ENCODE measurements around the gene ACTN1. TPM values are rescaled to one million over a fixed set of nuclear protein-coding genes. Genes with fewer than 3 reads are reported as not detected.

The ACTN1 gene
- total and polyA plus RNA-seq, 2 of the 8 experiments (the other 6 are each of a cell fraction or from before 2014, with no cell fraction given): 236 to 262 TPM

- peak; percentile 95 for TF ChIP-seq MAX (IDR thresholded peaks at IDR 0.05)
- TF ChIP-seq SUZ12 (IDR thresholded peaks at IDR 0.05; ENCODE audit: low read length): no peak
- peak; percentile 52; the same call in 1 of the 2 replicates for TF ChIP-seq ATF2 (IDR thresholded peaks at IDR 0.05; ENCODE audit: low read length)
- no peak for TF ChIP-seq EGR1 (IDR thresholded peaks at IDR 0.05; ENCODE audit: borderline replicate concordance, low read depth, low read length)
- TF ChIP-seq CREB1 (IDR thresholded peaks at IDR 0.05): peak; percentile 65
- TF ChIP-seq BRCA1 (IDR thresholded peaks at IDR 0.05; ENCODE audit: low read depth, low read length): 0 out of 2 replicates have a peak, but pooled peaks have one; percentile 34
- TF ChIP-seq GABPA (IDR thresholded peaks at IDR 0.05; ENCODE audit: borderline replicate concordance, insufficient read depth, low read length): peak; percentile 97
- 0 out of 4 replicates have a peak, but pooled peaks of 1 of the 2 experiments have one; percentile 29 for TF ChIP-seq HDAC2 (IDR thresholded peaks at IDR 0.05; ENCODE audit: borderline replicate concordance in 1 of 2, low read depth in 2 of 2, low read length in 2 of 2)
- 0 out of 2 replicates have a peak, but pooled peaks have one; percentile 16 for TF ChIP-seq TEAD4 (IDR thresholded peaks at IDR 0.05; ENCODE audit: low read depth, low read length)
- no peak for TF ChIP-seq KDM4A (IDR thresholded peaks at IDR 0.05; ENCODE audit: low read depth, low read length, severe bottlenecking)
- no peak for TF ChIP-seq SAP30 (IDR thresholded peaks at IDR 0.05; ENCODE audit: insufficient read depth, insufficient replicate concordance, low read length)
- TF ChIP-seq USF2 (IDR thresholded peaks at IDR 0.05; ENCODE audit: low read length): 0 out of 2 replicates have a peak, but pooled peaks have one; percentile 31
- no peak for TF ChIP-seq NANOG (IDR thresholded peaks at IDR 0.05; ENCODE audit: insufficient read depth, low read depth, low read length, poor library complexity, severe bottlenecking)
- 0 out of 2 replicates have a peak, but pooled peaks have one; percentile 25 for TF ChIP-seq SP1 (IDR thresholded peaks at IDR 0.05; ENCODE audit: low read depth, low read length)
- TF ChIP-seq CEBPB (IDR thresholded peaks at IDR 0.05; ENCODE audit: low read depth, low read length): peak; percentile 75
- 0 out of 2 replicates have a peak, but pooled peaks have one; percentile 20 for TF ChIP-seq JUND (IDR thresholded peaks at IDR 0.05; ENCODE audit: low read length)
- peak; percentile 62 for TF ChIP-seq TAF1 (IDR thresholded peaks at IDR 0.05; ENCODE audit: low read depth, low read length)
- no peak for TF ChIP-seq BACH1 (IDR thresholded peaks at IDR 0.05; ENCODE audit: low read length)
- no peak for TF ChIP-seq POLR2A (IDR thresholded peaks at IDR 0.05; ENCODE audit: control extremely low read depth in 1 of 2, low read depth in 2 of 2, low read length in 2 of 2)
- TF ChIP-seq ASH2L (IDR thresholded peaks at IDR 0.05; ENCODE audit: low read length): peak; percentile 51
These were observed 154.4 kb downstream of the ACTN1 start (continued) for GRCh38 chr14:68824517-68825347.

Data from H1 (cell line).